ENCODE data around the gene CCT7.

DNA sequence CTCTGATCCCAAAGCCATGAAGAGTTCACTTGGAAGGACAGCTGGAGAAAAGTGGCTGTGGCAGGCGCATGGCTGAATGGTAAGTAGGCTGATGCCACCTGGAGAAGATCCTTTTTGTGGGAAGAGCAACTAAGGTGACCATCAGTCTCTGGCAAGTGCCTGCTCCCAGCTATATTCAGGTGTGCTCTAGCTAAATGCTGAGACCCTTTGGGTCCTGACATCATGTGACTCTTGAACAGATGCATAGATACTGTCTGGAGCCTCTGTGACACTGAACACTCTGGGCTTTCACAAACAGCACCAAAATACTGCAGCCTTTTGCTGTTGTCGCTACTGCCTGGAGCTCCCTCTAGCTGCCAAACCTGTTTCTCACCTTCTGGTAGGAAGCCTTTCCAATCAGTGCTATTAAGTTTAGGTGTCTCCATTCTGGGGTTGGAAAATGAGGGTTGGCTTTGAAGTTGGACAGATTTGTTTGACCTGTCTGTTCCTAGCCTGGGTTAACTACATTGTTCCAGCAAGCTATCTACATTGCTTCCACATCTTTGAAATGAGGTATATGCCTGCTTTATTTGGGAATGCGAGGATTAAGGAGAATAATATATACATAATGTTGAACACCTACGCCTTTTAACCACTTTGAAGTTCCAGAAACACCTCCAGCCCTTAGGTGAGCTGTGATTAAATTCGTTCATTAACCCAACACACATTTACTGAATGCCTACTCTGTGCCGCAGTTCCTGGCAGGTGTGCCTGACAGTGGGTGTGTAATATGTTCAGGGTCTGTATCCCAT lies 56.1 kb downstream of the CCT7 start:
- no peak for TF ChIP-seq ZC3H11A (IDR thresholded peaks at IDR 0.05)
- TF ChIP-seq, protein P1, sequence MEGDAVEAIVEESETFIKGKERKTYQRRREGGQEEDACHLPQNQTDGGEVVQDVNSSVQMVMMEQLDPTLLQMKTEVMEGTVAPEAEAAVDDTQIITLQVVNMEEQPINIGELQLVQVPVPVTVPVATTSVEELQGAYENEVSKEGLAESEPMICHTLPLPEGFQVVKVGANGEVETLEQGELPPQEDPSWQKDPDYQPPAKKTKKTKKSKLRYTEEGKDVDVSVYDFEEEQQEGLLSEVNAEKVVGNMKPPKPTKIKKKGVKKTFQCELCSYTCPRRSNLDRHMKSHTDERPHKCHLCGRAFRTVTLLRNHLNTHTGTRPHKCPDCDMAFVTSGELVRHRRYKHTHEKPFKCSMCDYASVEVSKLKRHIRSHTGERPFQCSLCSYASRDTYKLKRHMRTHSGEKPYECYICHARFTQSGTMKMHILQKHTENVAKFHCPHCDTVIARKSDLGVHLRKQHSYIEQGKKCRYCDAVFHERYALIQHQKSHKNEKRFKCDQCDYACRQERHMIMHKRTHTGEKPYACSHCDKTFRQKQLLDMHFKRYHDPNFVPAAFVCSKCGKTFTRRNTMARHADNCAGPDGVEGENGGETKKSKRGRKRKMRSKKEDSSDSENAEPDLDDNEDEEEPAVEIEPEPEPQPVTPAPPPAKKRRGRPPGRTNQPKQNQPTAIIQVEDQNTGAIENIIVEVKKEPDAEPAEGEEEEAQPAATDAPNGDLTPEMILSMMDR (IDR thresholded peaks at IDR 0.05) = peak; percentile 66
- no peak for TF ChIP-seq TP53 (CRISPR knock-in tag; IDR thresholded peaks at IDR 0.05)
- TF ChIP-seq CBX2 (IDR thresholded peaks at IDR 0.05; ENCODE audit: borderline replicate concordance, low read depth) = no peak
